NCI-H1436 treated with DMSO at 0.1 percent for 48 hours (cell line): ENCODE measurements around the gene COL15A1.
"Not testable (repeated sequence)": the region's sequence is repeated elsewhere in the genome, so short reads cannot be mapped to it uniquely, and the experiment has no call there.

Experiments
- DNase-seq: peaks from one replicate; lab custom pipeline; 2025; lab: John Stamatoyannopoulos, UW

COL15A1 gene

GRCh38 chr9:98943682-98944056, at the start of gene COL15A1:
Gene COL15A1, plus strand, starts transcription at chr9:98943907. Its CDS starts 155 bp downstream, at chr9:98944062.
- no peak for DNase-seq

GRCh38 chr9:98894171-98894570, 49.5 kb upstream of the COL15A1 start:
- no peak for DNase-seq

- no peak for DNase-seq
Observed at GRCh38 chr9:98894761-98895160, 48.9 kb upstream of the COL15A1 start.

GRCh38 chr9:98896632-98897031, 47.1 kb upstream of the COL15A1 start:
- DNase-seq: no peak

GRCh38 chr9:98897745-98898144, 46.0 kb upstream of the COL15A1 start:
- no peak for DNase-seq

- DNase-seq: no peak
Observed at GRCh38 chr9:98899408-98900056, 44.2 kb upstream of the COL15A1 start.

- DNase-seq: no peak
Observed at GRCh38 chr9:98900244-98900643, 43.5 kb upstream of the COL15A1 start.

GRCh38 chr9:98900725-98901124, 43.0 kb upstream of the COL15A1 start:
- no peak for DNase-seq

- DNase-seq: not testable (repeated sequence)
Observed at GRCh38 chr9:98901843-98902242, 41.9 kb upstream of the COL15A1 start.

- no peak for DNase-seq
Observed at GRCh38 chr9:98902516-98902915, 41.2 kb upstream of the COL15A1 start.

- DNase-seq: no peak
Observed at GRCh38 chr9:98902925-98903324, 40.8 kb upstream of the COL15A1 start.

GRCh38 chr9:98903961-98904411, 39.7 kb upstream of the COL15A1 start:
- DNase-seq: no peak

GRCh38 chr9:98905015-98905414, 38.7 kb upstream of the COL15A1 start:
- DNase-seq: no peak

- DNase-seq: no peak
Observed at GRCh38 chr9:98906273-98907040, 37.2 kb upstream of the COL15A1 start.

GRCh38 chr9:98907055-98907454, 36.7 kb upstream of the COL15A1 start:
- no peak for DNase-seq

- DNase-seq: no peak
Observed at GRCh38 chr9:98908897-98909634, 34.6 kb upstream of the COL15A1 start.

- no peak for DNase-seq
Observed at GRCh38 chr9:98909935-98910334, 33.8 kb upstream of the COL15A1 start.

- no peak for DNase-seq
Observed at GRCh38 chr9:98911042-98911441, 32.7 kb upstream of the COL15A1 start.

GRCh38 chr9:98911738-98912137, 32.0 kb upstream of the COL15A1 start:
- DNase-seq: not testable (repeated sequence)

GRCh38 chr9:98912450-98912849, 31.3 kb upstream of the COL15A1 start:
- no peak for DNase-seq

GRCh38 chr9:98913044-98913443, 30.7 kb upstream of the COL15A1 start:
- no peak for DNase-seq

- no peak for DNase-seq
Observed at GRCh38 chr9:98913705-98914104, 30.0 kb upstream of the COL15A1 start.

- no peak for DNase-seq
Observed at GRCh38 chr9:98915599-98915998, 28.1 kb upstream of the COL15A1 start.
